ENCODE data around the gene C2.

The C2 gene

DNA sequence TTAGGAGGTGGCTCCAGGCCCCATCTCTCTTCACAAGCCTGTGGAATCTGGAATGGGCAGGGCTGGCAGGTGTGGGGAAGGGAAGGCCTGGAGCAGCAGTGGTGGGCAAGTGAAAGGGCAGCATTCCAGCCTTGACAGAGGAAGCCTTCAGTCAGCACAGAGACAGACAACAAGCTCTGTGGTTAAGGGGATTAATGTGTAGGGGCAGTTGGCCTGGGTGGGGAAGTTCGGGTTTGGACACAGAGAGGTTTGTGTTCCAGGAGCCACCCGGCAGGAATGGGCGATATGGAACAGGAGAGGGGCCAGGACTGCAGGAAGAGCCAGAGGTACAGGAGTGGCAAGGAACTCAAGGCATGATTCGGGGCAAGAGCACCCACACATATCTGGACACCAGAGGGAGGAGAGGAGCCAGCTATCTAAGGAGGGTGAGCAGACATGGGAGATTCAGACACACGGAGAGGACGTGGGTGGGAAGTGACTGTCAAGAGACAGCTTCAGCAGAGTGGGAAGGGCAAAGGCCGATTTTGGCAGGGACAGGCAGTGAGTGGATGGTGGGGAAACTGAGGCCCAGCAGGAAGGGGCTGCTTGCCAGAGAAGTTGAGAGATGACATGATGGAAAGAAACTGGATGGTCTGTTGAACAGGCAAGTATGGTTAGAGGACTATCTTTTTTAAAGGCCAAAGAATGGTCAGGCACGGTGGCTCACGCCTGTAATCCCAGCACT, 46.2 kb upstream of the C2 start:
- no peak overlapping the region for H3K27ac ChIP-seq
- no peak for DNase-seq
- H3K4me3 ChIP-seq (ENCODE audit: low read depth, low read length) = no peak overlapping the region
- peaks cover 48% of the 10 kb centered on the region for H3K36me3 ChIP-seq (replicated peaks)
- no peaks in the 10 kb centered on the region for H3K27me3 ChIP-seq (replicated peaks)
- in situ Hi-C loops (cut with HindIII; ENCODE audit: low pct_ligation_motif_present, low sequenced_read_pairs) = no loop called here
- TF ChIP-seq, protein P1, sequence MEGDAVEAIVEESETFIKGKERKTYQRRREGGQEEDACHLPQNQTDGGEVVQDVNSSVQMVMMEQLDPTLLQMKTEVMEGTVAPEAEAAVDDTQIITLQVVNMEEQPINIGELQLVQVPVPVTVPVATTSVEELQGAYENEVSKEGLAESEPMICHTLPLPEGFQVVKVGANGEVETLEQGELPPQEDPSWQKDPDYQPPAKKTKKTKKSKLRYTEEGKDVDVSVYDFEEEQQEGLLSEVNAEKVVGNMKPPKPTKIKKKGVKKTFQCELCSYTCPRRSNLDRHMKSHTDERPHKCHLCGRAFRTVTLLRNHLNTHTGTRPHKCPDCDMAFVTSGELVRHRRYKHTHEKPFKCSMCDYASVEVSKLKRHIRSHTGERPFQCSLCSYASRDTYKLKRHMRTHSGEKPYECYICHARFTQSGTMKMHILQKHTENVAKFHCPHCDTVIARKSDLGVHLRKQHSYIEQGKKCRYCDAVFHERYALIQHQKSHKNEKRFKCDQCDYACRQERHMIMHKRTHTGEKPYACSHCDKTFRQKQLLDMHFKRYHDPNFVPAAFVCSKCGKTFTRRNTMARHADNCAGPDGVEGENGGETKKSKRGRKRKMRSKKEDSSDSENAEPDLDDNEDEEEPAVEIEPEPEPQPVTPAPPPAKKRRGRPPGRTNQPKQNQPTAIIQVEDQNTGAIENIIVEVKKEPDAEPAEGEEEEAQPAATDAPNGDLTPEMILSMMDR (IDR thresholded peaks at IDR 0.05; ENCODE audit: low read depth, low read length, missing control alignments) = no peak

DNA sequence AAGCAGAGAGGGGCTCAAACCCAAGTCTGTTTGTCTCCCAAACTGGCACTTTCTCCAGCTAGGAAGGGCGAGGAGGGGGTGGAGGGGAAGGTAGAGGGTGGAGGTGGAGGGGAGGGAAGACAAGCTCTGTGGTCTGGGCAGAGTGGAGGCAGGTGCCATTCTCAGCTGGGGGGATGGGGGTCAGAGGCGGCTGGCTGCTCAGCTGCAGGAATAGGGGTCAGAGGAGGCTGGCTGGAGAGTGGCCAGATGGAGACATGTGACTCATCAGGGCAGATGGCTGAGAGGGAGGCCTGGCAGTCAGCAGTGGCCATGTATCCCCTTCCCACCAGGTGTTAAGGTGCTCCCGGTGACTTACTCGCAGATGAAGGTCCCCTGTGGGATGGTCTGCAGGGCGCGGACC, 45.2 kb upstream of the C2 start:
- Histone ChIP-seq H3K27me3 (replicated peaks) (no peaks in the 10 kb centered on the region), H3K27ac (no peak overlapping the region), H3K4me3 (ENCODE audit: low read depth, low read length) (no peak overlapping the region), H3K36me3 (replicated peaks) (peaks cover 59% of the 10 kb centered on the region)
- TF ChIP-seq, protein P1 (IDR thresholded peaks at IDR 0.05; ENCODE audit: low read depth, low read length, missing control alignments) = no peak
- no peak for DNase-seq
- in situ Hi-C loops (cut with HindIII; ENCODE audit: low pct_ligation_motif_present, low sequenced_read_pairs) = no loop called here

DNA sequence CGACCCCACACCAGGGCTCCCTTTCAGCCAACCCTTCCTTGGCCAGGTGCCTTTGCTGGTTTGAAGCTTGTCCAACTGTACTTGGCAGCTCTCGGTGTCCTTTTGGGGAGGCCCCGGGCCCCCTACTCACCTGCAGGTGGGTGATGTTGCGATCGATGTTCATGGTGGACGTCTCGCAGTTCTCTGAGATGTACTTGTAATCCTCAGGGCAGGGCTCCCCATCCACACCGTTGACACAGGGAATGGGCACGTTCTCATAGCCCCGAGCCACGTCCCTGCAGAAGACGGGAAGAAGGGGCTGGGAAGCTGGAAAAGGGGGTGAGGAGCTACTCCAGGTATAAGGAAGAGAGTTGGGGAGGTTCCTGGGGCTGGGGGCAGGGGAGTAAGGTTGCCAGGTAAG, 43.8 kb upstream of the C2 start:
- in situ Hi-C loops (cut with HindIII; ENCODE audit: low pct_ligation_motif_present, low sequenced_read_pairs) = no loop called here
- Histone ChIP-seq H3K4me3 (ENCODE audit: low read depth, low read length) (no peak overlapping the region), H3K27me3 (replicated peaks) (no peaks in the 10 kb centered on the region), H3K27ac (no peak overlapping the region), H3K36me3 (replicated peaks) (peaks cover 70% of the 10 kb centered on the region)
- TF ChIP-seq, protein P1 (IDR thresholded peaks at IDR 0.05; ENCODE audit: low read depth, low read length, missing control alignments) = no peak
- no peak for DNase-seq

DNA sequence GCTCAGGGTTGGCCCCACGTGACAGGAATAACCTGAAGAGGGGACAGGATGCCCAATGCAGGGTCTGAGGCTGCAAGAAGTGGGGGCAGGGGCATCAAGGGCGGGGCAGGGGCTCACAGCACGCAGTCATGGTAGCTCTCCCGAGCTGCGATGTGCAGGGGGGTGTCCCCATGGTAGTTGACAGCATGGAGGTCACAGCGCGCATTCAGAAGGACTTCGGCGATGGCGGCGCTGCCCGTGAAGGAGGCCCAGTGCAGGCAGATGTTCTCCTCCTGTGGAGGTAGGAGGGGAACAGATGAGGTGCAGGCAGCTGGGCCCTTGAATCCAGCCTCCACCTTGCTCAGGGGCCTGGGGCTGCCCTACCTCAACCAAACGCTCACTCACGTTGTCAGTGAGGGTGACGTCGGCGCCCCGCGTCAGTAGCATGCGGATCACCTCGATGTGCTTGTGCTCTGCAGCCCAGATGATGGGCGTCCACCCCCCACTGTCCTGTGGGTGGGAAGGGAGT, 42.9 kb upstream of the C2 start:
- DNase-seq = no peak
- TF ChIP-seq, protein P1 (IDR thresholded peaks at IDR 0.05; ENCODE audit: low read depth, low read length, missing control alignments) = no peak
- in situ Hi-C loops (cut with HindIII; ENCODE audit: low pct_ligation_motif_present, low sequenced_read_pairs) = no loop called here
- Histone ChIP-seq H3K4me3 (ENCODE audit: low read depth, low read length) (no peak overlapping the region), H3K27me3 (replicated peaks) (no peaks in the 10 kb centered on the region), H3K27ac (no peak overlapping the region), H3K36me3 (replicated peaks) (peaks cover 72% of the 10 kb centered on the region)

DNA sequence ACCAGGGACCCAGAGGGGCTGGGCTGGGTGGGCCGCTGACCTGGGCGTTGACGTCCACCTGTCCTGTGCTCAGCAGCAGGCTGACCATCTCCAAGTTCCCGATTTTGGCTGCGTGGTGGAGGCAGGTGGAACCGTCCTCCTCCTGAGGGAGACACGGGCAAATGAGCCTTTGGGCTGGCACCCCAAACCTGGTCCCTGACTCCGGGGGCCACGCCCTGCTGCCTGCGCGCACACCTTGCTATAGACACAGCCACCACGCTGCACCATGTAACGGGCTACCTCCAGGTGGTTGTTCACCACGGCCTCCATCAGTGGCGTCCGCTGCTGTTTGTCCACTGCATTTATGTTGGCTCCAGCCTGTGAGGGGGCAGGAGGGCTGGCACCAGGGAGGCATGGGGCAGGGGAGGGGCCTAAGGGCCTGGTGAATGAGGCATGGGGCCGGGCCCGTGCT, 41.0 kb upstream of the C2 start:
- H3K36me3 ChIP-seq (replicated peaks) = peaks cover 62% of the 10 kb centered on the region
- H3K27me3 ChIP-seq (replicated peaks) = no peaks in the 10 kb centered on the region
- in situ Hi-C loops (cut with HindIII; ENCODE audit: low pct_ligation_motif_present, low sequenced_read_pairs) = no loop called here
- TF ChIP-seq, protein P1 (IDR thresholded peaks at IDR 0.05; ENCODE audit: low read depth, low read length, missing control alignments) = no peak
- H3K27ac ChIP-seq = no peak overlapping the region
- no peak overlapping the region for H3K4me3 ChIP-seq (ENCODE audit: low read depth, low read length)
- no peak for DNase-seq

Measured in brain microvascular endothelial cell (primary cell).